Measurements from ENCODE around the gene MAD2L2.

Gene MAD2L2

DNA sequence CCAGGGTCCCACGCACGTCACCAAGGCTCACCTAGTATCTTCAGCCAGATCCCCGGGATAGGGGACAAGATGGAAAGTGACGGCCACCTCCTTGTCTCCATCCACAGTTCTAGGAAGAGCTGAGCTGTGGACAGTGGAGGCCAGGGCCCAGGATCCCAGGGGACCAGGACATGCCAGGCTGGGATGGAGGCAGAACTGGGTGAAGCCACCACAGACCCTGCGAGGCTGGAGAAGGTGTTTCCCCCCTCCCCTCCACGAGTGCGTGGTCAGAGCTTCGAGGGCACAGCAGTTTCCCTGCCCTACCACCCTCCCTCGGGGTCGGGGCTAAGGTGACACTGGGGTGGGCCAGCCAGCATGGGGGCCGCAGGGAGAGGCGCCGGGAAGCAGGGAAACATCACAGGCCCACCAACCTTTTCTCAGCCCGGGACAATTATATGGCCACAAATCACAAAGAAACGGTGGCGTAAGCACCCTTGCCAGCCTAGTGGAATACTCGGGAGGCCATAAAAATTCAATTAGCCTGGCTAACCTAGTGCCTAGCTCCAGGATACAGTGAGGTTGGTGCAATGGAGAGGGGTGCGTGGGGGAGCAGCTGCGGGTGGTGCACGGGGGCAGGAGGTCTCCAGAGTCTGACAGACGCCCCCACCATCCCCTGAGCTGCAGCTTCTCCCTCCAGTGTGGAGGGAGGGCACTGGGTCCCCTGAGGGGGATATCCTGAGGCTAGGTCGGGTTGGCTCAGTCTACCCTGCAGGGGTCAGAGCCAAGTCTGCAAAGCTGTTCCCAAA is 23.9 kb upstream of the MAD2L2 start:
- DNase-seq (ENCODE audit: low spot score), result no peak

DNA sequence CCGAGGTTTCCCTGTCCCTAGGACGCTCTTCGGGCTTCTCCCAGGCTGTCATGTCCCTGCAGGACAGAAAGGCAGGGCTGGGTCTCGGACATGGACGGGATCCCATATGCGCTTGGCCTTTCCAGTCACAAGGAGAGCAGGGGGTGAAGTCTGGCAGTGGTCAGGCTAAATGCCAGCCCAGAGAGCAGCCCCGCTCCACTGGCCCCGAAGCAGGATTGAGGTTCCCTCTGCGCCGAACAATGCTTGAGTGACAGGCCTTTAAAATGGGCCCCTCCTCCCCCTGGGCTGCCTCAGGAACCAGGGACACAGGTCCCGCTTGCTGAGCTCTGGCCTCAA is 23.2 kb upstream of the MAD2L2 start:
- no peak for DNase-seq (ENCODE audit: low spot score)

DNA sequence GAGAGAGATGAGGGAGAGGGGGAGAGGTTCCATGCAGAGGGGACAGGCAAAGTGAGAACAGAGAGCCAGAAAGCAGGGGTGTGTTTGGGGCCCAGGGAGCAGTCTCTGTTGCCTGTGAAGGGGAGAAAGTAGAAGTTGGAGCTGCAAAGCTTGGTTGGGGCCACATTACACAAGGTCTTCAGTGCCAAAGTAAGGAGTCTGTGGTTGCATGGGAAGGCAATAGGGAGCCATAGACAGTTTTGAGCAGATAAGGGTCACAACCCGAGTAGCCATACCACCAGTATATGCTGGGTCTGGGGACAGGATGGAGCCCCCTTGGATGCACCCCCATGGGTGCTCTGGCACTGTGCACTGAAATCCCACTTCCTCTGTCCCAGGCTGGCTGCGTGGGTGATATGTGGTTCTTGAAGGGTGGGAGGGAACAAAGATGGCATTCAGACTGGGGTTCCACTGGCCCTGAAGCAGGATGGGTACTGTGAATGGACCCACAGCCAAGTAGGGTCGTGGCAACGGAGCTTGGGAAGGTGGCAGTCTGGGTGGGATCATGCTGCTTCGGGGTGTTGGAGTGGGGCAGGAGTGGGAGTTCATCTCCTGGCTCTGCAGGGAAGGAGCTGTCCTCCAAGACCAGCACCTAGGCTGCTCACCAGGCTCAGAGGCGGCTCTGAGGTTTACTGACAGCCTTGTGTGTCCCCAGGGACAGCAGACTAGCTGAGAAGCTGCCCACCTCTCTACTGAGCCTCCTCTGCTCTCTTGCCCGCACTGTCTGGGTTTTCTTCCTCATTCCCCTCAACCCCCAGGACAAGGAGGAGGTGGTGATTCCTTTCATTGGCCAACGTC is 22.6 kb upstream of the MAD2L2 start:
- DNase-seq (ENCODE audit: low spot score), result no peak

DNA sequence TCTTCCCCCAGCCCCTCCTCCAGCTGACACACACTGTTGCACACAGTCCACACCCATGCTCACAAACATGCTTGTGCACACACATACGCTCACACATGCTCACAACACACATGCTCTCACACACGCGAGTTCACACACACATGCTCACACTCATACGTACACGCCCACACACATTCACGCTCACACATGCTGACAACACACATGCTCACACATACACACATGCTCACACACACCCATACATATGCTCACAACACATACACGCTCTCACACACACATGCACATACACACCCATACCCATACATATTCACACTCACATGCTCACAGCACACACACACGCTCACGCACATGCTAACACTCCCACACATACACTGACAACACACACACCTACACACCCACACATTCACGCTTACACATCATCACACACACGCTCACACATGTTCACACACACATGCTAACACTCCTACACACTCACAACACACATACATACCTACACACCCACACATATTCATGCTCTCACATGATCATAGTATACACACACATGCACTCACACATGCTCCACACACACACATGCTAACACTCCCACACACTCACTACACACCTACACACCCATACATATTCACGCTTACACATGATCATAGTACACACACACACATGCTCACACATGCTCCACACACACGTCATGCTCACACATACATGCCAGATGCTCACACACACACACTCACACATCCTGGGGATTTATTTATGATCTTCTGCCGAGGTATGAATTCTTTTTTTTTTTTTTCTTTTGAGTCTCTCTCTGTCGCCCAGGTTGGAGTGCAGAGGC is 21.2 kb upstream of the MAD2L2 start:
- DNase-seq (ENCODE audit: low spot score), result no peak

DNA sequence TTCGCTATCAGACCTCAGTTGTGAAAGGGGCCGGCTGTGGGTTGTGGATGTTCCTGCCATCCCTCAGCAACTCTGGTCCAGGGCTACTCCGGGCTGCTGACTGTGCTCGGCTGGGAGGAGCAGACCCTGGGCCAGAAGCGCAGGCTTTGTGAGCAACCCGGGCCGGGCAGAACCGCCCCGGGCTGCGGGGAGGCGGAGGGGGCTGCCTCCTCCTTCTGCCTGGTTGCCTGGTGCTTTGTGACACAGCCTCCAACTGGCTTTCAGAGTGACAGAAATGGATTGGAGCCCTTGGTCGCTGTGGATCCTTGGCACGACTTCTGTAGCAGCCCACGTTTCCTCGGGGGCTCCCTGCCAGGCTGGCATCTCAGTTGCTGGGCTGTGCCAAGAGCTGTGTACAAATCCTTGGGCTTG is 20.6 kb upstream of the MAD2L2 start:
- DNase-seq (ENCODE audit: low spot score), result no peak

DNA sequence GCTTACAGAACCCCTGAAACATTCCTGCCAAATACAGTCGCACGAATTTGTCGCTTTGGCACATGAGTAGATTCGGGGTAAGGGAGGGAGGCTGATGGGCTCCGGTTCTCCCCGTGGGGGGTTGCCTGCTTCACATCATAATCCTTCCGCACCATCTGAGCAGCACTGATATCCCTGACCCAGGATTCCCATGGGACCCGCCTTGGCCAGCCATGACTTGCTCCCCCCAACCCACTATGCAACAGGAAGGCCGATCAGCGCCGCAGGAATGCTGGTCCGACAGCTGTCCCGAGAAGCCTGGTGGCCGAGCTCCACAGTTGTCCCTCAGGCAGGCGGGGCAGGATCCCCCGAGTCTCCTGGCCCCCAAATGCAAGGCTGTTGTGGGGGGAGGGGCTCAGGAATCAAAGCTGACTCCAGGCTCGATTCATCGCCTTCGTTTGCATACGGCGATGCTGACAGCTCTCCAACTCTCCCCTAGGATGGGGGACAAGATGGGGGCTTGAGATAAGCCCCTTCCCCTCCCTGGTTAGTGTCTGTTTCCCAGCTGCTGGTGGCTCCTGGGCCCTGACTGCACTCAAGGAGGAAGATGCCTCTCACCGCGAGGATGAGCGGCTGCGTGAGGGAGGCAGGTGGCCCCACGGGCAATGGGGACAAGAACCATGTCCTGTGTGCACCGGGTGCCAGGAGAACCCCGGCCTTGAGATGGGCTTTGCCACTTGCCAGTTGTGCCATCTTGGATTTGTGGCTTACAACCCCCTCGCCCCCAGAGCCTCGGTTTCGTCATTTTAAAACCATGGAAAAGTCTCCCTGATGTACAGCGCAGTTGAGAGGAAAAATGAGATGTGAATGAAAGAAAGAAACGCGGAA is 19.9 kb upstream of the MAD2L2 start:
- no peak for DNase-seq (ENCODE audit: low spot score)

DNA sequence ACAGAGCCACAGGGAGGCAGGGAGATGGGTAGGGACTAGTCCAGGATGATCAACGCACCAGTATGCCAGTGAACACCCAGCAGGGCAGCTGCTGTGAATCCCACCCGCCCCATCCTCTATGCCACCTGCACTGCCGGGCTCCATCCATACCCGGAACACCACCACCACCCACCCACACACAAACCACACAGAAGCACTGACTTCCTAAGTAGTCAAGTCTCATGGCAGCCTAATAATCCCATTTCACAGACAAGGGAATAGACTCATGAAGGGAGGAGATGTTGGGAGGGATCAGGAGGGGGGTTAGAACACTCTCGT is 16.9 kb upstream of the MAD2L2 start:
- no peak for DNase-seq (ENCODE audit: low spot score)

DNA sequence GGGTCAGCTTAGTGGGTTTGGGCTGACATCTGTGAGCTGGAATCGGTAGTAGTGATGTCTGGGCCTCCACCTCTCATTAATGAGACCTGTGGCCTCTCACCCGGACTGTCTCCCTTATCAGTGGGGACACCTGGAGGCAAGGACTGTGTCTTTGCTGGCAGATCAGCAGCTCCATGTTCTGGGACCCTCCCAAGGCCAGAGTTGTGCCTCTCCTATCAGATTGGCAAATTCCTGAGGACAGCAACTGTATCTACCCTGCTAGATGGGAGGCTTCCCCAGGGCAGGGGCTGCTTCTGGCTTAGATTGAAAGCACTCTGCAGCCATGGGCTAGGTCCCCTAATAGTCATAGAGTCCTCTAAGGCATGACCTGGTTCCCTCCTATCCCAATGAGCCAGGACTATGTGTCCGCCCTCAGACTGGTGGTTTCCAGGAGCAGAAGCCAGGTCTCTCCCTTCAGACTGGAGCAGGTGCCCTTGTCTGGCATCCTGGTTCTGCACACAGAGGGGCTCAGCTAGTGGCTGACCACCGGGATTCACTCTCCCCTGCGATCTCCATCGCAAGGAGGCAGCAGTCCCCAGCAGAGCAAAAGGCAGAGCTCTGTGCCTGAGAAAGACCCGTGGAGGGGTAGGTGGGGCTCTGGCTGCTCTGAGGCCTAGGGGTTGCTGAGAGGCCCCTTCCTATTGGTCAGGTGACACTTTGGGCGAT is 16.4 kb upstream of the MAD2L2 start:
- DNase-seq (ENCODE audit: low spot score), result no peak

DNA sequence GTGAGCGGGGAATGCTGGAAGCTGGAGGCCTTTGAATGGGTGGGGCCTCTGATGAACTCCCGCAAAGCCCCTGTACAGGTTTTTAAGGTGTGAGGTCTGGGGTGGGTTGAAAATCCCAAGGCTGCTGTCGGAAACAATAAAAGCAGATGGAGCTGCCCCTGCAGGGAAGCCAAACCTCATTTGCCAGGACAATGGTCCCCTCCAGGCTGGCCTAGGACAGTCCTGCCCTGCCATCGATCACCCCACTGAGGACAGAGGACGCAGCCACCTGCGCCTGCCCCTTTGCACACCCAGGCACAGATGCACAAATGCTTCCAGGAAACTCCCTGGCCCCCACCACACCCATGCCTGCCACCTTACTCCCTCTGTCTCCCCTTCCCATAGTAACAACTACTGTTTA is 14.9 kb upstream of the MAD2L2 start:
- no peak for DNase-seq (ENCODE audit: low spot score)

DNA sequence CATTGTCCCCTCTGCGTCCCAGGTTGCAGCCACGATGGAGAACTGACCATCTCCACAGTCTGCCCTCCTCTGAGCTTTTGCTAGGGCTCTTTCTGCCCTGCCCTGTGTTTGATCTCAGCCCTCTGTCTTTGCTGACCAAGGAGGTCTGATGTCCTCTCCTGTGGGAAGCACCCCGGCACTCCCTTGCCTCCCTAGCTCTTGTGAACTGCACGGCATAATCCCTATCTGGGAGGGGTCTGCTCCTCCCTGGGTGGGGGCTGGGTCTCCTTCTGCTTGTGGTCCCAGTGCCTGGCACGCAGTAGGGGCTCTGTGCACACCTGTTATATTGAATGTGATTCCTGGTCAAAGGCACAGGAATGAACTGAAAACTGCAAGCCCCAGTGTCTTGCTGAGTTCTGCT is 13.0 kb upstream of the MAD2L2 start:
- DNase-seq (ENCODE audit: low spot score), result no peak

DNA sequence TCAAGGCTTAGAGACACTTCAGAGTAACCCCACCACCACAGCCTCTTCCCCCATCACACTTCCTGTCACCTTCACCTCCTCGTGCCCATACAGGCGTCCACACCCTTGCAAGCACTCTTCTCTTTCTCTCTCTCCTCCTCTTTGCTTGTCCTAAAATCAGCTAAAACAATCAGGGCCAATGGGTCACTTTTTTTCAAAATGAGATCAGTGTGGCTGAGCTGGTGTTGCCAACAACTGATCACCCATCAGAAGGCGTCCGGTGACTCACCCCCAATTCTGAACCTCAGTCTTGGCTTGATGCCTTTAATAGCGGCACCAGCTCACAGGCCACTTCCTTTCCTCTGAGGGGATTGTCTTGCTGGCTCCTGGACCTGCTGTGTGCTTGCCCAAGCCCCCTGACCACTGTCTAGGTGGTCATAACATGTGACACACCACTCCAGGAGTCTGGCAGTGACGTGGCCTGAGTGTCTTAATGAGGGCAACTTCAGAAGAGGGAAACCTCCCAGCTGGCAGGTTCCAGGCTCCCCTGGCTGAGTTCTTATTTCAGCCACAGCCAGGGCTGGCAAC is 12.2 kb upstream of the MAD2L2 start:
- DNase-seq (ENCODE audit: low spot score), result peak; percentile 64

DNA sequence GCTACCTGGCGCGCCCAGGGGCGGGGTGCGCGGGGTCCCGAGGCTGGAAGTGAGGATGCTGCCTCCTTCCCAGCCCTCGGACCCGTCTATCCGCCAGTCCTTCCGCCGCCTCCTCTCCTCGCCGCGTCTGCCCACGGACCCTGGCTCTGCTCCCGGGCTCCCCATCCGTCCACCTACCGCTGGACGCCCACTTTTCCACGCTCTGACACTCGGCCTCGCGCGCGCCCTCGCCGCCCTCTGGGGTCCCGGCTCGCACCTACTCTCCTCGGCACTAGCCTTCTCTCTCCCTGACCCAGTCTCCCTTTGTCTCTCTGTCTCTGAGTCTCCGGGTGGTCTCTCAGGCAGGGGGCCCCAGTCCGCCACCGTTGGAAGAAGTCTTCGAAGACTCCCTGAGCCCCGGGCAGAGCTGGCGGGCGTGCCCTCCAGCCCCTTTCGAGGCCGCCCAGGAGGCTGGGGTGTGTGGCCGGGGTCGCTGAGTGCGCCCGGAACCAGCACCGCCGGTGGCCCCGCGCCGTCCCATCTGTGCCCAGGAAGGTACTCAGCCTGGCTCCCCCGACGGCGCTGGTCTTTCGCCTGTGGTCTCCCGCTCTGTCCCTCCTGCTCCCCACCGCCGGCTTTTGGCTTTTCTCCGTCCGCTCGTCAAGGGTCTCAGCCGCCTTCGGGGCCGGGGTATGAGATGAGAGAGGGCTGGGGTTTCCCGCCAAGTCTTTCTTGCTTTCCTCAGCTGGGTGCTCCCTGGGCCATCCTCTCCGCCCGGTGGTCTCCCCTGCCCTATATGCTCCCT is 11.2 kb upstream of the MAD2L2 start:
- DNase-seq (ENCODE audit: low spot score), result no peak

DNA sequence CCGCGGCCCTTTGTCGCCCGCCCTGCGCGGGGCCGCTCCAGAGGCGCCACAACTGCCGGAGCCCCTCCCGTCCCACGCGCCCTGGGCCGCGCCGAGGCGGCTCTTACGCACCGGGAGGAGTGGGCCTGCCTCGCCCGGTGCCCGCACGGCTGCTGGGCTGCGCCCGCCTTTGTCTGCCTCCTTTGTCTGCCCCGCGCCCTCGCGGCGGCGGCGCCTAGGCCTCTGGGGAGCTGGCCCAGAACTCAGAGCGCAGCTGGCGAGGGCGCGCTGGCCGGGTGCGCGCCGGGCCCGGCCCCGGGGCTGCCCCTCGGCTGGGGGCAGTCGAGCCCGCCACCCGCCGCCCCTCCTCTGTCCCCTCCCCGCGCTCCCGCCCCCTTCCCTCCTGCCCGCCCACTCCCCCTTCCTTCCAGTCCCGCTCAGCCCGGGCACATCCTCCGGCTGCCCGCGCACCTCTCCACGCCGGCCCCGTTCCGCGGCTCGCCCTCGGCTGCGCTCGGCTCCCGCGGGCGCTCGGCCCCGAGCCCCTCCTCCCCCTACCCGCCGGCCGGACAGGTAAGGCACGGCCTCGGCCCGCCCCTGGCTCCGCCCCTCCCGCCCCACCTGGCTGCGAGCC is 10.5 kb upstream of the MAD2L2 start, which contains the start of gene DRAXIN:
DRAXIN (plus strand) TSS at position 409 of the 613 bp plus-strand sequence. CDS start 14,549 bp downstream, outside the sequence.
- no peak for DNase-seq (ENCODE audit: low spot score)

DNA sequence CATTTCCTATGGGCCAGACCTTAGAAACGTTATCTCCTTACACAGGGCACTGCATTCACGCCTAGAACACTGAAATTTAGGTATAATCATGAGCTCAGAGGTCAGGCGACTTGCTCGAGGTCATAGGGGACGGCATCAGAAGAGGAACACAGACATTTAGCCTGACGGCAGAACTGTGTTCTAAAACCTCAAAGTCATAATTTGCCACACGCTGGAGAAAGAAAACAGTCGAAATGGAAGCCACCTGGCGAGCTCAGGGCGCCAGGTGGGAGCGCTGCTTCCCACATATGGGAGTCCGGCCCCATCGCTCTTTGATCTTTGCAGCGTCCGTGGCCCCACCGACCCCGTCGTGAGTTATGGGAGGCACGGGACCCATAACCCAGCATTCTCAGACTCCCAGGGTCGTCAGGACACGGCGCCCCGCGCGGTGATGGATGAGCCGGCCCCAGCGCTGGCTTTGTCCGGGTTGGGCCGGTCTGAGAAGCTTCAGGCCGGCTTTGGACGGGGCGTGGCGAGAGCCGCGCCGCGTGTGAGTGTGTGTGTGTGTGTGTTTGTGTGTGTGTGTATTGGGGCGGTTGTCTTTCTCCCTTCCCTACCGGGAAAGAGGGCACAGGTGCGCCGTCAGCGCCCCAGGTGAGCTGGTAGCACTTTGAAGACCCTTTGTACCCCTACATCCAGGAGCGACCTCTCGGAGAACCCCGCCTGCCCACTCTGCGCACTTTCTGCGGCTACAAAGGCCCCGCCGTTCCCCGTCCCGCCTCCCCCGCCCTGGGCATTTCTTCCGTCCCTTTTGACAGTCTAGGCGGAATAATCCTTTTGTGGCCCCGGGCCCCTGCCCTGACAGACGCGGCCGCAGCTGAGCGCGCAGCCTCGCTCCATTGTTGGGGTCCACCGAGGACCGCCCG is 9.7 kb upstream of the MAD2L2 start:
- no peak for DNase-seq (ENCODE audit: low spot score)

DNA sequence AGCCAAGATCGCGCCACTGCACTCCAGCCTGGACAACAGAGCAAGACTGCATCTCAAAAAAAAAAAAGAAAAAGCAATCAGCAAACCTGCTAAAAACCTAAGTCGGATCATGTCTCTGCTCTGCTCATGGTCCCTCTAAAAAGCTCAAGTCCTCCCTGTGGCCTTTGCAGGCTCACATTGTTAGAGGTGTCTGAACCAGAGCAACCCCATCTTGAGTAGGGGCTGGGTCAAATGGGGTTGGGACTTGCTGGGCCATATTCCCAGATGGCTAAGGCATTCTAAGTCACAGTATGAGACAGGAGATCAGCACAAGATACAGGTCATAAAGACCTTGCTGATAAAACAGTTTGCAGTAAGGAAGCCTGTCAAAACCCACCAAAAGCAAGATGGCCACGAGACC is 7.6 kb upstream of the MAD2L2 start:
- DNase-seq (ENCODE audit: low spot score), result no peak

DNA sequence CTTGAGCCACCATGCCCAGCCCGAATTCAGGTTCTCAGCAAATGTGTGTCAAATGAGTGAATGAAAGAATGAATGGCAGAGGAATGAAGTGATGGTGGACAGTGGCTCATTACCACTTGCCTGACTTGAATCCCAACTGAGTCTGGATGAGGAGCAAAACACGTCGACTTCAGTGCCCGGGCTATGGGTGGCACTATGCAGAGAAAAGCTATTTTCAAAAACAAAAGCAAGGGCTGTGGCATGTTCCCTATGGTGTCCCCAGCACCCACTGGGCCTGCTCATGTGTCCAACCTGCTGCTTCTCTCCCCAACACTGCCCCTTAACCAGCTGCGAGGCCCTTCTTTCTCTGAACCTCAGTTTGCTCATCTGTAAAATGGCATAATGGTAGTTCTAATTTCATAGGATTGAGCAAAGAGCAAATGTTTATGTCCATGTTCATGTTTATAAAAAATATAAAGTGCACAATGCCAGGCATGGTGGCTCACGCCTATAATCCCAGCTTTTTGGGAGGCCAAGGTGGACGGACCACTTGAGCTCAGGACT is 4.3 kb upstream of the MAD2L2 start:
- no peak for DNase-seq (ENCODE audit: low spot score)

DNA sequence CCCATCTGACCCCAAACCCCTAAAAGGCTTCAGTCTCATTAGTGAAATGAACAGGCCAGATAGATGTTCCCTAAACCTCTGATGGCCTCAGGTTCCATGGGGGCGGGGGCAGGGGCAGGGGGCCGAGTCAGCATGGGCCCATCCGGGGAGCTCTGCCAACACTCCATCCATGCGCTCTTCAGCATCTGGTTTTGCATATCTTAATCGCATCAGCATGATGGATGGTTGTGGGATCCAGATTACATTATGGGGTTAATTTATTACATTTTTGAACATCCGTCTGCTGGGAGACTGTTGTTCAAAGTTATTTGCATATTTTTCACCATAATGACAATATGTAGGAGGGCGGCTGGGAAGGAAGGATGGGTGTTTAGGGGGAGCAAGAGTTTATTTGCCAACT is 3.1 kb upstream of the MAD2L2 start:
- no peak for DNase-seq (ENCODE audit: low spot score)

DNA sequence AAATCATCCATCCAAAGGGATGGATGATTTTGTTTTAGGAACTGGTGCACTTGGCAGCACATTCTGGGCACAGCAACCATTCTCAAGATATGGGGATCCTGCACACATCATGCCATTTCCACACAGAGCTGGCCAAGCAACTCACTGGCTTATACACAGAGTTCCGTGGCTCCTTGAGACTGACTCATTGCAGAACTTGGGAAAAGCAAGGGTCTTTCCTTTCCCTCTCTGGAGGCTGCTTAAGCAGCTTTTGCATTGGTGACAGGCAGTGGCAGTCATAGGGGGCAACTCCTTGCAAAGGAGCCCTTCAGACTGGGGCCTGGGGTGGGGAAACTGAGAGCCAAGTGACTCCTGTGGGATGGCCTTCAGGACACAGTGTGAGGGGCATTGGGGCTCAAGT is 1.9 kb upstream of the MAD2L2 start:
- DNase-seq (ENCODE audit: low spot score), result no peak
